Uterus (tissue), 2 donors: ENCODE results near the gene PTGDS.

Experiments
- CTCF ChIP-seq, 4 experiments: fragments of 200-600 bp in 2 of 4; fragments of 450-650 bp in 2 of 4; sonication (generic) in 2 of 4; IDR thresholded peaks; one replicate each; pipeline ENCODE4 v1.5.1; 2016 to 2019; ENCODE audit warnings: antibody characterized with exemption in 4 of 4, mild to moderate bottlenecking in 2 of 4, moderate library complexity in 1 of 4
- POLR2A ChIP-seq, 2 donors: fragments of 450-650 bp; IDR thresholded peaks; one replicate each; pipeline ENCODE4 v1.6.1; 2016; ENCODE audit warnings: antibody characterized with exemption in 2 of 2, mild to moderate bottlenecking in 1 of 2, moderate library complexity in 1 of 2

- TF ChIP-seq POLR2A (IDR thresholded peaks at IDR 0.05) (no peak), CTCF (IDR thresholded peaks at IDR 0.05) (no peak)
Measured at GRCh38 chr9:136992819-136993369, 15.6 kb downstream of the PTGDS start.
